ENCODE results near the gene ATP8A2.

The ATP8A2 gene

DNA sequence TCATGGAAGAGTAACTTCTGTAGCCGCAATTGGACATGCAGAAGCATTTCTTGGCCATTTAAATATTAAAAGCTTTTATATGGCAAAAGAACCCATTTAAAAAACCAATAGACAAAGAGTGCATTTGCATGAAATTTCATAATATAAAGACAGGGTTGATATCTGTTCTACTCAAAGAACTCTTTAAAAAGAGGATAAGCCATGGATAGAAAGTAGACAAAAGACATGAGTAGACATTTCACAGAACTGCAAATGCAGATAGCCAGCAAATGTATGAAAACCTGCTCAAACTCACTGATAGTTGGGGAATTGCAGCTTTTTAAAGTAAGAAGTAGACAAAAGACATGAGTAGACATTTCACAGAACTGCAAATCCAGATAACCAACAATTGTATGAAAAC lies 462.0 kb downstream of the ATP8A2 start:
- no peak overlapping the region for H3K4me3 ChIP-seq (ENCODE audit: low read length)
- TF ChIP-seq, protein P1, sequence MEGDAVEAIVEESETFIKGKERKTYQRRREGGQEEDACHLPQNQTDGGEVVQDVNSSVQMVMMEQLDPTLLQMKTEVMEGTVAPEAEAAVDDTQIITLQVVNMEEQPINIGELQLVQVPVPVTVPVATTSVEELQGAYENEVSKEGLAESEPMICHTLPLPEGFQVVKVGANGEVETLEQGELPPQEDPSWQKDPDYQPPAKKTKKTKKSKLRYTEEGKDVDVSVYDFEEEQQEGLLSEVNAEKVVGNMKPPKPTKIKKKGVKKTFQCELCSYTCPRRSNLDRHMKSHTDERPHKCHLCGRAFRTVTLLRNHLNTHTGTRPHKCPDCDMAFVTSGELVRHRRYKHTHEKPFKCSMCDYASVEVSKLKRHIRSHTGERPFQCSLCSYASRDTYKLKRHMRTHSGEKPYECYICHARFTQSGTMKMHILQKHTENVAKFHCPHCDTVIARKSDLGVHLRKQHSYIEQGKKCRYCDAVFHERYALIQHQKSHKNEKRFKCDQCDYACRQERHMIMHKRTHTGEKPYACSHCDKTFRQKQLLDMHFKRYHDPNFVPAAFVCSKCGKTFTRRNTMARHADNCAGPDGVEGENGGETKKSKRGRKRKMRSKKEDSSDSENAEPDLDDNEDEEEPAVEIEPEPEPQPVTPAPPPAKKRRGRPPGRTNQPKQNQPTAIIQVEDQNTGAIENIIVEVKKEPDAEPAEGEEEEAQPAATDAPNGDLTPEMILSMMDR (IDR thresholded peaks at IDR 0.05; ENCODE audit: insufficient read depth, low read depth, low read length, missing control alignments) = no peak
- DNase-seq (ENCODE audit: low read depth) = no peak

DNA sequence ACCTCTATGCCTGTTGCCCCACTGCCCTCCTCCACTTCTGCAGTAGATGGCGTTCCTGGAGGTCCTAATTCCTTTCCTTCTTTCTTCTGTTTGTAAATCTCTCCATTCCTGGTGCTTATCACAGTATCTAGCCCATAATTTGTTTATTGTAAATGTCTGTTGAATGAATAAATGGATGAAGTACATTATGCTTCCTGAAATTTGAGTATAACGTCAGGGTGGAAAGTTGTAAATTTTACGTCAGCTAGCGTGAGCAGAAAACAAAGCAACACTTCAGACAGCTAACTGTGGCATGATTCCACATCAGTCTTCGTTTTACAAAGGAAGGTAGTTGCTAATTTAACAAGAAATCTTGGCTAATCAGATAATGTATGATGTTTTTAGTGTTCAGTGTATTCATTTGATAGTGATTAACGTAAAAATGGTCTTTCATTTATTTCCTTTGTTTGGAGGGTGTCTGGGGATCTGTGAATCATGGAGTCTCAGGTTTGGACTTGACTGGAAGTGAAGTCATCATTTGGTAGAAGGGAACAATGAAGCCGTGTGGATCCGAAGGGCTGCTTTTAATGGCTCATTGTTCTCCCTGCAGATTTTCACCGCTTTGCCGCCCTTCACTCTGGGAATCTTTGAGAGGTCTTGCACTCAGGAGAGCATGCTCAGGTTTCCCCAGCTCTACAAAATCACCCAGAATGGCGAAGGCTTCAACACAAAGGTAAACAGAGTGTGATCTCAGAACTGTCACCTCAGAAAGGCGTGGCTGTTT lies 465.0 kb downstream of the ATP8A2 start:
- TF ChIP-seq, protein P1 (IDR thresholded peaks at IDR 0.05; ENCODE audit: insufficient read depth, low read depth, low read length, missing control alignments) = no peak
- peak; percentile 92 for DNase-seq (ENCODE audit: low read depth)
- H3K4me3 ChIP-seq (ENCODE audit: low read length) = no peak overlapping the region

DNA sequence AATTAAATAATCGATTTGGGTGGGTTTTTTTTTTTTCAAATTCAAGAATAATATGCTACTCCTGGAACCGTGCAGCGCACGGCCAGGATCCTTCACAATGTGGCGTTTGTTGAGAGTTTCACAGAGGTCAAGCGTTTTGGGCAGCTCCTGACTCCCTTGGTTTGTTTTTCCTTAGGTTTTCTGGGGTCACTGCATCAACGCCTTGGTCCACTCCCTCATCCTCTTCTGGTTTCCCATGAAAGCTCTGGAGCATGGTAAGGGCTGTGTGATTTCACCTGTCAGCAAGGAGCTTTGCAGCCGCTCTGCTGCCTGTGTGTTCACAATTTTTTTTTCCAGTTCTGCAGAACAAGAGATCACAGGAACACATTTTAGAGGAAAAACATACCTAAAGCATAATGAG lies 467.6 kb downstream of the ATP8A2 start:
- no peak for DNase-seq (ENCODE audit: low read depth)
- no peak overlapping the region for H3K4me3 ChIP-seq (ENCODE audit: low read length)
- TF ChIP-seq, protein P1 (IDR thresholded peaks at IDR 0.05; ENCODE audit: insufficient read depth, low read depth, low read length, missing control alignments) = no peak

DNA sequence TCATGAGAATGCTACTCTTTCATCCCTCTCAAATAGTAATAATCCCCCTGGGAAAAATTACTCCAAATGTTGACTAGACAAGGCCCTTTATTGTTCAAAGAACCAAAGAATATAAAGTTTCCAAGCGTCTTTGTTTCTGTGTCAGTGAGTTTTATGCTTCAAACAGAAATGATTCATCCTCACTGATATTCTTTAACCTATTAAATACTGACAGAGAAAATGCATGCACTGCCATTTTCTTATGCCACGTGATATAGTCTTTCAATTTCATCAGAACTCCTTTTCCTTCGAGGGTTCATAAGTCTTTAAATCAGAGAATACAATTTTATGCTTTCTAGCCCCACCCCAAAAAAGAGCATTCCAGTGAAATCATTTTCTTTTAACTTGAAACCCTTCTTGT lies 468.5 kb downstream of the ATP8A2 start:
- TF ChIP-seq, protein P1 (IDR thresholded peaks at IDR 0.05; ENCODE audit: insufficient read depth, low read depth, low read length, missing control alignments) = no peak
- peak; percentile 22 for DNase-seq (ENCODE audit: low read depth)
- no peak overlapping the region for H3K4me3 ChIP-seq (ENCODE audit: low read length)

DNA sequence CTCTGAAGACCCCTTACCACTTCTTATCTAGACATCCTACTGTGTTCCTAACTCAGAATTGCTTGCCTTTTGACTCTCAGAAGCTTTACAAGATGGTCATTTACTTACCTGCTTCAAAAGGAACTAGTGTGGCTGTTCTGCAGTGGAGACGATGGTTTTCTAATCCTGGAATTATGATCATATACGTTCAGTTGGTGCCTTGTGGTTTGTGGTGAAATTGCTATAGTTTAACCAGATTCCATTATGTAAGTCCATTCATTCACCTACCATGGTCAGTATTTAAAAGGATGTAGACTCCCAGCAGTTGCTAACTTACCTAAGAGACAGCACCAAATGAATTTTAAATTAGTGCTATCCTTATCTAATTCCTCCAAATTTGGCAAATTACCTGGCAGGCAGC lies 469.2 kb downstream of the ATP8A2 start:
- TF ChIP-seq, protein P1 (IDR thresholded peaks at IDR 0.05; ENCODE audit: insufficient read depth, low read depth, low read length, missing control alignments) = no peak
- no peak overlapping the region for H3K4me3 ChIP-seq (ENCODE audit: low read length)
- no peak for DNase-seq (ENCODE audit: low read depth)

DNA sequence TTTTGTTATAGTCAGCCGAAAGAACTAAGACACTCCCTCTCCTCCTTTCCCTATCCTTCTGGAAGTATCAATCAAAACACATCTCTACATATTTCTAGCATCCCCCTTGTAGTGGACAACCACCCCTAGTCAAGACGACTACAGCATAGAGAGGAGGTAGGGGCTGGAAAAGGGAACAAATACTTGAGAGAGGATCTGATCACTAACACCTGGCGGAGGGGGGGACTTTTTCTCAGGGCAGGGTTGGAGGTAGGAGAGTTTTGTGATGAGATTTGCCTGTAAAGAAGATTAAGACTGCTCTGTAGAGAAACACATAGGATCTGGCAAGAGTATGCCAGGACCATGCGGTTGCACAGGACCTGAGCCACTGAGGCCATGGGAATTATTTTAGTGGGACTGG lies 471.9 kb downstream of the ATP8A2 start:
- no peak overlapping the region for H3K4me3 ChIP-seq (ENCODE audit: low read length)
- TF ChIP-seq, protein P1 (IDR thresholded peaks at IDR 0.05; ENCODE audit: insufficient read depth, low read depth, low read length, missing control alignments) = no peak
- no peak for DNase-seq (ENCODE audit: low read depth)
